H1 (cell line): Measurements from ENCODE around the gene UHMK1. TPM values are rescaled to one million over a fixed set of nuclear protein-coding genes. Genes with fewer than 3 reads are reported as not detected.

Source experiments
- CTCF ChIA-PET: fragments of 300-600 bp; sonication (Branson Sonifier 250); formaldehyde crosslinking; loops from one replicate; lab custom pipeline; 2021; ENCODE audit not compliant: partially characterized antibody; lab: Charles Lee
- POLR2A ChIA-PET: fragments of 300-600 bp; sonication (Branson Sonifier 250); formaldehyde crosslinking; loops from one replicate; lab custom pipeline; 2021; ENCODE audit warnings: inconsistent platforms; ENCODE audit not compliant: partially characterized antibody; lab: Charles Lee
- DNase-seq, 2 experiments: peaks; one replicate each; pipeline versions ENCODE4 v3.0.0 to v3.0.0-alpha.2; 2010 to 2022; ENCODE audit warnings: low spot score in 2 of 2, low read depth in 1 of 2, mixed read lengths in 1 of 2
- FAIRE-seq: peaks from 2 replicates; lab custom pipeline; 2011; peaks lifted over from hg19 to GRCh38; lab: Jason Lieb, UNC
- H2AFZ ChIP-seq: 2 replicates; pipeline ENCODE4 v1.8.1; 2012; ENCODE audit warnings: low read length, inconsistent platforms
- H2AK5ac ChIP-seq: 2 replicates; pipeline ENCODE4 v1.6.1; 2013; ENCODE audit warnings: low read depth, low read length
- H2BK120ac ChIP-seq: replicated peaks from 2 replicates; pipeline ENCODE3; 2013; ENCODE audit warnings: low read depth, low read length, inconsistent platforms
- H2BK12ac ChIP-seq: 2 replicates; pipeline ENCODE4 v1.6.1; 2013; ENCODE audit warnings: low read depth, low read length
- H2BK15ac ChIP-seq: 2 replicates; pipeline ENCODE4 v1.6.1; 2013; ENCODE audit warnings: low read length
- H2BK20ac ChIP-seq: 2 replicates; pipeline ENCODE4 v1.6.1; 2013; ENCODE audit warnings: low read length
- H2BK5ac ChIP-seq: 2 replicates; pipeline ENCODE4 v1.6.1; 2013; ENCODE audit warnings: low read depth, low read length
- H3K14ac ChIP-seq: 2 replicates; pipeline ENCODE4 v1.6.1; 2013; ENCODE audit warnings: inconsistent platforms; ENCODE audit not compliant: insufficient read length
- H3K18ac ChIP-seq: 2 replicates; pipeline ENCODE4 v1.6.1; 2013; ENCODE audit warnings: low read length; ENCODE audit errors: extremely low read depth
- H3K23ac ChIP-seq: 2 replicates; pipeline ENCODE4 v1.6.1; 2013; ENCODE audit warnings: inconsistent platforms; ENCODE audit not compliant: insufficient read length
- H3K23me2 ChIP-seq: 2 replicates; pipeline ENCODE4 v1.6.1; 2013; ENCODE audit warnings: low read depth, low read length
- H3K27ac ChIP-seq: 2 replicates; pipeline ENCODE4 v1.6.1; 2011; ENCODE audit warnings: low read depth, low read length, inconsistent platforms
- H3K27me3 ChIP-seq, 4 experiments: replicated peaks in 1 of 4; 1 replicate in 1 of 4; 2 replicates in 3 of 4; pipeline versions ENCODE4 v1.6.1 to v1.8.1; 2011 to 2013; ENCODE audit warnings: low read length in 3 of 4, mild to moderate bottlenecking in 3 of 4, inconsistent platforms in 2 of 4, mixed read lengths in 2 of 4, moderate library complexity in 1 of 4; ENCODE audit not compliant: control insufficient read depth in 3 of 4, insufficient read depth in 3 of 4; ENCODE audit errors: extremely low read depth in 1 of 4
- H3K36me3 ChIP-seq, 4 experiments: 2 replicates each; pipeline versions ENCODE4 v1.6.1 to v1.8.1; 2011 to 2013; ENCODE audit warnings: mild to moderate bottlenecking in 4 of 4, low read length in 3 of 4, moderate library complexity in 2 of 4, control low read depth in 1 of 4, inconsistent platforms in 1 of 4; ENCODE audit not compliant: insufficient read depth in 4 of 4, control insufficient read depth in 2 of 4
- H3K4ac ChIP-seq: replicated peaks from 2 replicates; pipeline ENCODE3; 2013; ENCODE audit warnings: low read length, low read depth, mixed read lengths, inconsistent platforms; ENCODE audit not compliant: insufficient read length
- H3K4me1 ChIP-seq, 4 experiments: replicated peaks in 1 of 4; 1 replicate in 1 of 4; 2 replicates in 3 of 4; pipeline versions ENCODE4 v1.6.1 to v1.8.1; 2011 to 2013; ENCODE audit warnings: low read length in 3 of 4, inconsistent platforms in 2 of 4, mixed read lengths in 1 of 4; ENCODE audit not compliant: insufficient read depth in 4 of 4, control insufficient read depth in 3 of 4
- H3K4me2 ChIP-seq, 2 experiments: 2 replicates each; pipeline versions ENCODE4 v1.6.1 to v1.8.1; 2011 to 2013; ENCODE audit warnings: low read depth in 2 of 2, low read length in 2 of 2, control low read depth in 1 of 2, inconsistent platforms in 1 of 2, mild to moderate bottlenecking in 1 of 2; ENCODE audit not compliant: insufficient read depth in 1 of 2
- H3K4me3 ChIP-seq, 4 experiments: fragments of 200-600, 300-600 bp in 1 of 4; sonication (generic), shearing (Covaris generic), sonication (Bioruptor Twin) in 1 of 4; 2 replicates each; pipeline versions ENCODE4 v1.5.1 to v1.8.1; 2011 to 2016; ENCODE audit warnings: low read length in 4 of 4, low read depth in 3 of 4, control low read depth in 2 of 4, inconsistent platforms in 2 of 4, mild to moderate bottlenecking in 2 of 4, mixed read lengths in 1 of 4, moderate library complexity in 1 of 4; ENCODE audit not compliant: insufficient read depth in 2 of 4; ENCODE audit errors: extremely low read depth in 1 of 4
- H3K56ac ChIP-seq: replicated peaks from 2 replicates; pipeline ENCODE3; 2013; ENCODE audit warnings: low read depth, mild to moderate bottlenecking, mixed read lengths, low read length, inconsistent platforms; ENCODE audit not compliant: insufficient read length
- H3K79me1 ChIP-seq: 2 replicates; pipeline ENCODE4 v1.6.1; 2013; ENCODE audit warnings: low read depth, low read length, control low read depth
- H3K79me2 ChIP-seq, 2 experiments: 2 replicates each; pipeline versions ENCODE4 v1.6.1 to v1.8.1; 2012 to 2013; ENCODE audit warnings: low read length in 2 of 2, mild to moderate bottlenecking in 2 of 2, inconsistent platforms in 1 of 2; ENCODE audit not compliant: insufficient read depth in 2 of 2, control insufficient read depth in 1 of 2
- H3K9ac ChIP-seq, 4 experiments: replicated peaks in 1 of 4; 1 replicate in 1 of 4; 2 replicates in 3 of 4; pipeline versions ENCODE4 v1.6.1 to v1.8.1; 2011 to 2013; ENCODE audit warnings: low read depth in 3 of 4, low read length in 3 of 4, control low read depth in 2 of 4, mild to moderate bottlenecking in 2 of 4, moderate library complexity in 2 of 4, inconsistent platforms in 1 of 4; ENCODE audit errors: extremely low read depth in 1 of 4
- H3K9me3 ChIP-seq, 2 experiments: 2 replicates each; pipeline versions ENCODE4 v1.6.1 to v1.8.1; 2012 to 2013; ENCODE audit warnings: mild to moderate bottlenecking in 2 of 2, moderate library complexity in 2 of 2, control low read depth in 1 of 2, inconsistent platforms in 1 of 2, low read depth in 1 of 2, low read length in 1 of 2, mixed read lengths in 1 of 2; ENCODE audit not compliant: insufficient read depth in 2 of 2
- H4K20me1 ChIP-seq, 2 experiments: replicated peaks in 1 of 2; 2 replicates each; pipeline versions ENCODE3 to v1.8.1; 2011 to 2013; ENCODE audit warnings: inconsistent platforms in 2 of 2, low read length in 2 of 2, mild to moderate bottlenecking in 1 of 2; ENCODE audit not compliant: insufficient read depth in 2 of 2, control insufficient read depth in 1 of 2
- H4K5ac ChIP-seq: 2 replicates; pipeline ENCODE4 v1.6.1; 2013; ENCODE audit warnings: low read length, low read depth, mixed read lengths, inconsistent platforms; ENCODE audit not compliant: insufficient read length
- H4K8ac ChIP-seq: 2 replicates; pipeline ENCODE4 v1.8.0; 2013; ENCODE audit warnings: mild to moderate bottlenecking, moderate library complexity, low read length, inconsistent platforms; ENCODE audit not compliant: insufficient read depth; ENCODE audit errors: extremely low read depth
- H4K91ac ChIP-seq: replicated peaks from 2 replicates; pipeline ENCODE3; 2013; ENCODE audit warnings: low read length, mixed read lengths, inconsistent platforms; ENCODE audit not compliant: insufficient read length
- ATF2 ChIP-seq: IDR thresholded peaks from 2 replicates; pipeline ENCODE4 v1.6.1; 2012; ENCODE audit warnings: low read length, inconsistent platforms
- ATF3 ChIP-seq: IDR thresholded peaks from 2 replicates; pipeline ENCODE4 v1.6.1; 2011; ENCODE audit warnings: low read depth, mild to moderate bottlenecking, low read length; ENCODE audit not compliant: insufficient read depth
- BRCA1 ChIP-seq: IDR thresholded peaks from 2 replicates; pipeline ENCODE4 v1.6.1; 2012; ENCODE audit warnings: low read depth, low read length, improper control_type of control experiment
- CBX8 ChIP-seq: fragments of 300-800, 300-1000 bp; sonication (generic); IDR thresholded peaks from 2 replicates; pipeline ENCODE4 v1.7.1; 2016; ENCODE audit warnings: low read depth, low read length, borderline replicate concordance
- CTBP2 ChIP-seq: IDR thresholded peaks from 2 replicates; pipeline ENCODE4 v1.7.0; 2011; ENCODE audit warnings: borderline replicate concordance, mild to moderate bottlenecking, moderate library complexity, mixed read lengths, low read length; ENCODE audit not compliant: insufficient read depth, insufficient read length
- EGR1 ChIP-seq: IDR thresholded peaks from 2 replicates; pipeline ENCODE4 v1.6.1; 2011; ENCODE audit warnings: low read depth, low read length, borderline replicate concordance
- KDM4A ChIP-seq: IDR thresholded peaks from one replicate; pipeline ENCODE4 v1.7.1; 2012; ENCODE audit warnings: low read depth, mild to moderate bottlenecking, moderate library complexity, low read length, inconsistent platforms; ENCODE audit not compliant: severe bottlenecking
- RAD21 ChIP-seq, 2 experiments: IDR thresholded peaks in 1 of 2; conservative IDR thresholded peaks in 1 of 2; 2 replicates each; pipeline ENCODE4 v1.6.1; 2011; ENCODE audit warnings: low read depth in 2 of 2, low read length in 2 of 2, improper control_type of control experiment in 1 of 2, inconsistent platforms in 1 of 2, mild to moderate bottlenecking in 1 of 2, moderate library complexity in 1 of 2
- USF2 ChIP-seq: IDR thresholded peaks from 2 replicates; pipeline ENCODE4 v1.6.1; 2011; ENCODE audit warnings: low read length, improper control_type of control experiment
- YY1 ChIP-seq: IDR thresholded peaks from 2 replicates; pipeline ENCODE4 v1.6.1; 2011; ENCODE audit warnings: low read depth, mild to moderate bottlenecking, low read length
- WGBS, 2 experiments: shearing (Covaris generic) in 1 of 2; methylation state at CpG; one replicate each; pipeline versions ENCODE4 v1.1.6 to v1.1.7; 2013 to 2015; ENCODE audit warnings: low lambda C conversion rate in 2 of 2, mixed read lengths in 2 of 2, inconsistent platforms in 1 of 2, low coverage in 1 of 2, missing lambda C conversion rate in 1 of 2; ENCODE audit not compliant: insufficient replicate concordance in 2 of 2, insufficient coverage in 1 of 2, insufficient read length in 1 of 2; ENCODE audit errors: extremely low coverage in 1 of 2, missing lambda C conversion rate in 1 of 2; 5-methylcytosine and 5-hydroxymethylcytosine counted together
- polyA plus RNA-seq, 7 experiments: library from polyadenylated mRNA; depleted of rRNA in 3 of 7; stranded (reverse) in 5 of 7; unstranded in 2 of 7; fragments of >200 nt in 5 of 7; fragments of 200-250 nt in 2 of 7; gene quantifications; 1 replicate in 5 of 7; 2 replicates in 1 of 7; 4 replicates in 1 of 7; pipeline versions ENCODE4 v1.2.1 to v1.2.3, GENCODE V29; 2011 to 2013; ENCODE audit warnings: missing spikeins in 2 of 7, mixed read lengths in 2 of 7
- total RNA-seq: library from RNA; stranded (reverse); fragmentation: NEBNext Ultra II Directional; extraction: Animal tissue kit (Norgen Biotek cat#: 25700); gene quantifications from 2 replicates; pipeline ENCODE4 v1.2.1, GENCODE V29; 2021

Gene UHMK1
- total and polyA plus RNA-seq, 2 of the 8 experiments (the other 6 are each of a cell fraction or from before 2014, with no cell fraction given): 4.6 to 16.1 TPM

- H4K20me1 ChIP-seq: peaks cover 0 to 2% of the 10 kb centered on the region in 2 experiments
- H4K91ac ChIP-seq: no peak overlapping the region
- no peak overlapping the region for H3K23ac ChIP-seq
- H3K4ac ChIP-seq: no peak overlapping the region
- no peaks in the 10 kb centered on the region for H3K27me3 ChIP-seq
- no peak overlapping the region for H3K4me2 ChIP-seq
- no peak overlapping the region for H2BK20ac ChIP-seq
- H2AK5ac ChIP-seq: no peak overlapping the region
- no peak overlapping the region for H3K9ac ChIP-seq
- H3K79me1 ChIP-seq: no peaks in the 10 kb centered on the region
- no peaks in the 10 kb centered on the region for H3K23me2 ChIP-seq
- H3K79me2 ChIP-seq: no peaks in the 10 kb centered on the region
- no peak overlapping the region for H2BK15ac ChIP-seq
- DNase-seq (no peak), FAIRE-seq (no peak)
- no peaks in the 10 kb centered on the region for H3K36me3 ChIP-seq
- H2BK5ac ChIP-seq: no peak overlapping the region
- 96% methylated on average over 1 of the region's 1 CpG; no CpG with 5 or more reads in 1 of the 2 experiments for WGBS, 2 experiments
- no peak overlapping the region for H3K27ac ChIP-seq
- CTCF ChIA-PET: interaction anchor here (0.6 kb wide), 1 partner anchor 510 kb away, joined by 3 read pairs; no protein-coding TSS in a partner anchor
- H3K9me3 ChIP-seq: no peaks in the 10 kb centered on the region
- no peak overlapping the region for H3K4me3 ChIP-seq
- POLR2A ChIA-PET: interaction anchor here (1.6 kb wide), 1 partner anchor 9 kb away, joined by 6 read pairs; the partner anchor contains the start of gene UAP1
- no peak overlapping the region for H2AFZ ChIP-seq
- H3K18ac ChIP-seq: no peak overlapping the region
- H4K8ac ChIP-seq: no peak overlapping the region
- H3K14ac ChIP-seq: no peak overlapping the region
- H3K56ac ChIP-seq: no peak overlapping the region
- no peak overlapping the region for H2BK120ac ChIP-seq
- H3K4me1 ChIP-seq: no peaks in the 10 kb centered on the region
- no peak overlapping the region for H4K5ac ChIP-seq
- H2BK12ac ChIP-seq: no peak overlapping the region
- TF ChIP-seq CBX8 (no peak), EGR1 (no peak), YY1 (no peak), BRCA1 (no peak), KDM4A (no peak), CTBP2 (no peak), USF2 (no peak), RAD21 (IDR thresholded peaks at IDR 0.05 in 1 of 2, conservative IDR thresholded peaks at IDR 0.05 in 1 of 2; ENCODE audit: low read depth in 2 of 2, low read length in 2 of 2) (no peak), ATF3 (no peak), ATF2 (no peak)
These were observed 73.1 kb downstream of the UHMK1 start for GRCh38 chr1:162570718-162571117.
